CD14-positive monocyte (primary cell): ENCODE data around the gene KRT6C. TPM values are rescaled to one million over a fixed set of nuclear protein-coding genes. Genes with fewer than 3 reads are reported as not detected.

Experiments
- DNase-seq, 3 donors: peaks; one replicate each; pipeline ENCODE4 v3.0.0-alpha.2; 2011 to 2022
- H2AFZ ChIP-seq: 2 replicates; pipeline ENCODE4 v1.6.0; 2012; ENCODE audit warnings: mild to moderate bottlenecking, low read depth, low read length, inconsistent platforms; ENCODE audit not compliant: insufficient read depth, poor library complexity, severe bottlenecking
- H3K27ac ChIP-seq, 2 donors: 1 replicate in 1 of 2; 2 replicates in 1 of 2; pipeline ENCODE4 v1.5.1; 2012 to 2013; ENCODE audit warnings: low read length in 2 of 2, control low read depth in 1 of 2, inconsistent platforms in 1 of 2, low read depth in 1 of 2, mild to moderate bottlenecking in 1 of 2
- H3K27me3 ChIP-seq, 2 donors: one replicate each; pipeline versions ENCODE4 v1.6.0 to v1.6.1; 2011 to 2013; ENCODE audit warnings: low read length in 2 of 2; ENCODE audit not compliant: control insufficient read depth in 2 of 2, insufficient read depth in 2 of 2
- H3K36me3 ChIP-seq, 2 donors: replicated peaks in 1 of 2; 1 replicate in 1 of 2; 2 replicates in 1 of 2; pipeline versions ENCODE4 v1.5.1 to v1.6.1; 2012 to 2013; ENCODE audit warnings: low read length in 2 of 2, control low read depth in 1 of 2, inconsistent platforms in 1 of 2, mild to moderate bottlenecking in 1 of 2; ENCODE audit not compliant: insufficient read depth in 2 of 2, control insufficient read depth in 1 of 2
- H3K4me1 ChIP-seq, 2 donors: 1 replicate in 1 of 2; 2 replicates in 1 of 2; pipeline versions ENCODE4 v1.5.1 to v1.6.1; 2012 to 2013; ENCODE audit warnings: low read length in 2 of 2, control low read depth in 1 of 2, inconsistent platforms in 1 of 2, mild to moderate bottlenecking in 1 of 2, moderate library complexity in 1 of 2; ENCODE audit not compliant: insufficient read depth in 2 of 2, control insufficient read depth in 1 of 2
- H3K4me2 ChIP-seq: replicated peaks from 2 replicates; pipeline ENCODE3; 2012; ENCODE audit warnings: low read length, moderate library complexity, mild to moderate bottlenecking; ENCODE audit not compliant: poor library complexity, severe bottlenecking; ENCODE audit errors: extremely low read depth
- H3K4me3 ChIP-seq, 3 experiments: fragments of 200-600 bp in 1 of 3; sonication (generic) in 1 of 3; replicated peaks in 1 of 3; 1 replicate in 2 of 3; 2 replicates in 1 of 3; pipeline ENCODE4 v1.5.1; 2011 to 2013; ENCODE audit warnings: low read length in 3 of 3, mild to moderate bottlenecking in 3 of 3, control low read depth in 2 of 3, low read depth in 2 of 3, inconsistent platforms in 1 of 3, moderate library complexity in 1 of 3
- H3K79me2 ChIP-seq: 2 replicates; pipeline ENCODE4 v1.6.0; 2012; ENCODE audit warnings: mild to moderate bottlenecking, control low read depth, inconsistent platforms, low read length, moderate library complexity; ENCODE audit not compliant: insufficient read depth
- H3K9ac ChIP-seq: 2 replicates; pipeline ENCODE4 v1.6.0; 2017; ENCODE audit warnings: low read length, mild to moderate bottlenecking; ENCODE audit not compliant: insufficient read depth, poor library complexity, severe bottlenecking
- H3K9me3 ChIP-seq, 2 donors: replicated peaks in 1 of 2; 1 replicate in 1 of 2; 2 replicates in 1 of 2; pipeline versions ENCODE4 v1.5.1 to v1.6.1; 2012 to 2013; ENCODE audit warnings: low read length in 2 of 2, control low read depth in 1 of 2; ENCODE audit not compliant: control insufficient read depth in 1 of 2, insufficient read depth in 1 of 2
- H4K20me1 ChIP-seq: 2 replicates; pipeline ENCODE4 v1.6.0; 2012; ENCODE audit warnings: mild to moderate bottlenecking, low read length, control low read depth, moderate library complexity; ENCODE audit not compliant: insufficient read depth
- H3K27ac Mint-ChIP-seq, 7 donors: one replicate each; pipeline ENCODE4 v1.8.0; 2020; ENCODE audit warnings: mild to moderate bottlenecking in 7 of 7, mixed read lengths in 7 of 7, moderate library complexity in 6 of 7, inconsistent platforms in 2 of 7
- H3K27me3 Mint-ChIP-seq, 3 donors: one replicate each; pipeline ENCODE4 v1.8.0; 2021 to 2022; ENCODE audit warnings: low read depth in 3 of 3, mild to moderate bottlenecking in 3 of 3, mixed read lengths in 3 of 3, moderate library complexity in 3 of 3, inconsistent platforms in 1 of 3
- H3K36me3 Mint-ChIP-seq, 2 donors: one replicate each; pipeline ENCODE4 v1.8.0; 2020; ENCODE audit warnings: mixed read lengths in 2 of 2, inconsistent platforms in 1 of 2, mild to moderate bottlenecking in 1 of 2
- H3K4me1 Mint-ChIP-seq: one replicate; pipeline ENCODE4 v1.8.0; 2020; ENCODE audit warnings: mild to moderate bottlenecking, mixed read lengths
- H3K4me3 Mint-ChIP-seq, 2 donors: one replicate each; pipeline ENCODE4 v1.8.0; 2020; ENCODE audit warnings: mild to moderate bottlenecking in 2 of 2, mixed read lengths in 2 of 2, moderate library complexity in 1 of 2
- H3K9me3 Mint-ChIP-seq, 7 donors: one replicate each; pipeline ENCODE4 v1.8.0; 2020 to 2022; ENCODE audit warnings: mixed read lengths in 7 of 7, mild to moderate bottlenecking in 6 of 7, moderate library complexity in 6 of 7, inconsistent platforms in 2 of 7
- WGBS: methylation state at CpG from one replicate; pipeline ENCODE4 v1.1.5; 2013; ENCODE audit warnings: missing lambda C conversion rate; ENCODE audit not compliant: insufficient coverage; 5-methylcytosine and 5-hydroxymethylcytosine counted together
- intact Hi-C, 2 donors: fragments of 100-400 bp; cut with micrococcal nuclease; formaldehyde crosslinking; loops; one replicate each; pipeline versions ENCODE4 v1.15.0 to v1.15.1; 2023
- polyA plus RNA-seq, 3 donors: library from polyadenylated mRNA; depleted of rRNA in 1 of 3; unstranded in 2 of 3; stranded (reverse) in 1 of 3; fragments of 300-500 nt in 2 of 3; fragments of >200 nt in 1 of 3; fragmentation: Illumina TruSeq in 2 of 3; gene quantifications; 1 replicate in 2 of 3; 2 replicates in 1 of 3; pipeline ENCODE4 v1.2.3, GENCODE V29; 2012 to 2021
- TF ChIP-seq, protein P1 (sequence below): fragments of 200-600 bp; IDR thresholded peaks from one replicate; pipeline ENCODE4 v1.8.0; 2022; ENCODE audit warnings: antibody characterized with exemption, mild to moderate bottlenecking

KRT6C gene
- polyA plus RNA-seq, 3 donors: not detected

DNA sequence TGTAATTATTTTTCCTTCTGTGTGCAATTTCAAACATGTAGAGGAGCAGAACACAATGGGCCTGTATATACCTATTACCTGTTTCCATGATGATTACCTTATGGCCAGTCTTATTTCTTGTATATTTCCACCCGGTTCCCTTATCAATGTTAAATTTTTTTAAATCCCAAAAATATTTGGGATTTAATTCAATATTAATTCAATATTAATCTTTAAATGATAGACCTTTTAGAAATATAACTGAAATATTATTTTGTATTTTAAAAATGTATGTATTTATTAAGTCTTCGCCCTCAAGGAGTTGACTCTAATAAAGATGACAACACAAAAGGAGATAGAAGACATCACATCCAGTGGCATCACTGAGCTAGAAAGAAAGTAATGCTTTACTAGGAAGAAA is 607 bp upstream of the KRT6C start:
- no peaks in the 10 kb centered on the region for H4K20me1 ChIP-seq
- H3K27ac Mint-ChIP-seq: no peak overlapping the region

DNA sequence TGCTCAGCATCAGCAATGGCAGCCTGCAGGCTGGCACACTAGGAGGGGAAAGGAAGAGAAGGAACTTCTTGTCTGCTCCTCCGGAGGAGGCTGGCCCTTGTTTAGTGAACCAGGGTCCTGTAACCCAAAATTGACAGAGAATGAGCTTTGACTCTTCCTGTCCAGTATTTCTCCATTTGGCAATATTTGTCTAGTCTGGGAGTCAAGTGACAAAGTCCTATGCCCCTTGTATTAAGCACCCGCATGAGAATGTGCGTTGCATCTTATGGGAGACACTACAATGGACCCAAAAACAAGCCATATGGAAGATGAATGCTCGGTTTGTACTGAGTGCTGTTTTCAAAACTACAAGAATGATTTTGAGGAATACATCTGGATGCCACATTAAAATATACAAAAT is 3.8 kb downstream of the KRT6C start:
- H3K27me3 Mint-ChIP-seq: peaks cover 0 to 13% (median 6%) of the 10 kb centered on the region in 3 donors
- WGBS: 83% methylated on average over 3 of the region's 4 CpGs

More for the DNA sequence above, 607 bp upstream of the KRT6C start:
- Mint-ChIP-seq H3K9me3 (peaks cover 0 to 8% (median 3%) of the 10 kb centered on the region in 7 donors), H3K4me1 (no peaks in the 10 kb centered on the region), H3K27me3 (peaks cover 3 to 7% (median 5%) of the 10 kb centered on the region in 3 donors), H3K4me3 (no peak overlapping the region), H3K36me3 (no peaks in the 10 kb centered on the region)
- Histone ChIP-seq H3K27ac (no peak overlapping the region), H3K27me3 (peaks cover 0 to 2% of the 10 kb centered on the region in 2 donors), H3K79me2 (no peaks in the 10 kb centered on the region), H3K4me3 (no peak overlapping the region), H3K9me3 (no peaks in the 10 kb centered on the region), H2AFZ (no peak overlapping the region), H3K36me3 (no peaks in the 10 kb centered on the region), H3K9ac (no peak overlapping the region), H3K4me2 (no peak overlapping the region), H3K4me1 (no peaks in the 10 kb centered on the region)
- intact Hi-C loops: no loop called here
- DNase-seq: no peak
- WGBS: no CpG with 5 or more reads among the region's 2 CpGs
- TF ChIP-seq, protein P1, sequence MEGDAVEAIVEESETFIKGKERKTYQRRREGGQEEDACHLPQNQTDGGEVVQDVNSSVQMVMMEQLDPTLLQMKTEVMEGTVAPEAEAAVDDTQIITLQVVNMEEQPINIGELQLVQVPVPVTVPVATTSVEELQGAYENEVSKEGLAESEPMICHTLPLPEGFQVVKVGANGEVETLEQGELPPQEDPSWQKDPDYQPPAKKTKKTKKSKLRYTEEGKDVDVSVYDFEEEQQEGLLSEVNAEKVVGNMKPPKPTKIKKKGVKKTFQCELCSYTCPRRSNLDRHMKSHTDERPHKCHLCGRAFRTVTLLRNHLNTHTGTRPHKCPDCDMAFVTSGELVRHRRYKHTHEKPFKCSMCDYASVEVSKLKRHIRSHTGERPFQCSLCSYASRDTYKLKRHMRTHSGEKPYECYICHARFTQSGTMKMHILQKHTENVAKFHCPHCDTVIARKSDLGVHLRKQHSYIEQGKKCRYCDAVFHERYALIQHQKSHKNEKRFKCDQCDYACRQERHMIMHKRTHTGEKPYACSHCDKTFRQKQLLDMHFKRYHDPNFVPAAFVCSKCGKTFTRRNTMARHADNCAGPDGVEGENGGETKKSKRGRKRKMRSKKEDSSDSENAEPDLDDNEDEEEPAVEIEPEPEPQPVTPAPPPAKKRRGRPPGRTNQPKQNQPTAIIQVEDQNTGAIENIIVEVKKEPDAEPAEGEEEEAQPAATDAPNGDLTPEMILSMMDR: no peak

More for the DNA sequence above, 3.8 kb downstream of the KRT6C start:
- intact Hi-C loops: no loop called here
- DNase-seq: no peak
- Histone ChIP-seq H3K9me3 (no peaks in the 10 kb centered on the region), H3K27ac (no peak overlapping the region), H3K36me3 (no peaks in the 10 kb centered on the region), H3K9ac (no peak overlapping the region), H3K79me2 (no peaks in the 10 kb centered on the region), H3K27me3 (no peaks in the 10 kb centered on the region), H3K4me3 (no peak overlapping the region), H3K4me2 (no peak overlapping the region), H3K4me1 (no peaks in the 10 kb centered on the region), H4K20me1 (no peaks in the 10 kb centered on the region), H2AFZ (no peak overlapping the region)
- H3K9me3 Mint-ChIP-seq: no peaks in the 10 kb centered on the region
- TF ChIP-seq, protein P1: no peak
- no peak overlapping the region for H3K4me3 Mint-ChIP-seq
- H3K27ac Mint-ChIP-seq: no peak overlapping the region
- H3K4me1 Mint-ChIP-seq: no peaks in the 10 kb centered on the region
- H3K36me3 Mint-ChIP-seq: no peaks in the 10 kb centered on the region
